ENCODE measurements around the gene S100A3.

- TF ChIP-seq CTCF (IDR thresholded peaks at IDR 0.05; ENCODE audit: poor library complexity, severe bottlenecking) (no peak), RAD21 (conservative IDR thresholded peaks at IDR 0.05) (no peak), EZH2 (IDR thresholded peaks at IDR 0.05; ENCODE audit: borderline replicate concordance, insufficient read depth, low read length, poor library complexity, severe bottlenecking) (no peak), TAF1 (IDR thresholded peaks at IDR 0.05; ENCODE audit: low read depth) (no peak), POLR2AphosphoS5 (IDR thresholded peaks at IDR 0.05) (no peak)
These were observed 1.9 kb upstream of the S100A3 start for GRCh38 chr1:153550827-153551500.

Measured in neural cell (in vitro differentiated cells).